Fibroblast of pulmonary artery (primary cell): Measurements from ENCODE around the gene GALNT2.

Source experiments
- DNase-seq: peaks from one replicate; pipeline ENCODE4 v3.0.0-alpha.2; 2010; ENCODE audit warnings: low read depth
- H3K4me3 ChIP-seq: replicated peaks from 2 replicates; pipeline ENCODE4 v1.5.1; 2011; ENCODE audit warnings: low read depth, mild to moderate bottlenecking, control low read depth, low read length, moderate library complexity
- TF ChIP-seq, protein P1 (sequence below): IDR thresholded peaks from 2 replicates; pipeline ENCODE4 v1.5.1; 2011; ENCODE audit warnings: mild to moderate bottlenecking, control low read depth, low read length, inconsistent platforms; ENCODE audit errors: missing control alignments

Gene GALNT2

DNA sequence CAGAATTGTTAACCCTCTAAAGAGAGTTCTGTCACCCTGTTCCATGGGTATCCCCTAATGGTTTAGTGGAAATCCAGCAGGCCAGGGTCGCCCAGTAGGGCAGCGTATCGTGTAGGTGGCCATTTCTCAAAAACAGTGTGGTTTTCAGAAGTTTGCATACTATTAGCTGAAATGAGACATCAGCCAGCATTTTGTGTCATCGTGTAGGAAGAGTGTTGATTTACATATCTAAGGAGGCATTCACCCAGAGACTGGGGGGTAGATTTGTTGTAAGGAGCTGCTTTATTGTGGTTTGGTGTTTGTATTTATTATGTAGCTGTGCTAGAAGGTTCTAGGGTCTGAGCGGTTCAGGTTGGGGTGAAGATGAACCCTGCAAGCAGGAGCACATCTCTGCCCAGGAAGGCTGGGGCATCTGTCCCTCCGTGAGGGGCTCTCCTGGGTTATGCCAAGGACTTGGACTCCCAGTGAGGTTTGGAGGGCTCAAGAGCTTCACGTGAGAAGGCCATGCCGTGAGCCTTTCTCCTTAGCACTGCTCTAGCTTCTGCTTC lies 184.7 kb downstream of the GALNT2 start:
- no peak for DNase-seq
- no peak overlapping the region for H3K4me3 ChIP-seq
- TF ChIP-seq, protein P1, sequence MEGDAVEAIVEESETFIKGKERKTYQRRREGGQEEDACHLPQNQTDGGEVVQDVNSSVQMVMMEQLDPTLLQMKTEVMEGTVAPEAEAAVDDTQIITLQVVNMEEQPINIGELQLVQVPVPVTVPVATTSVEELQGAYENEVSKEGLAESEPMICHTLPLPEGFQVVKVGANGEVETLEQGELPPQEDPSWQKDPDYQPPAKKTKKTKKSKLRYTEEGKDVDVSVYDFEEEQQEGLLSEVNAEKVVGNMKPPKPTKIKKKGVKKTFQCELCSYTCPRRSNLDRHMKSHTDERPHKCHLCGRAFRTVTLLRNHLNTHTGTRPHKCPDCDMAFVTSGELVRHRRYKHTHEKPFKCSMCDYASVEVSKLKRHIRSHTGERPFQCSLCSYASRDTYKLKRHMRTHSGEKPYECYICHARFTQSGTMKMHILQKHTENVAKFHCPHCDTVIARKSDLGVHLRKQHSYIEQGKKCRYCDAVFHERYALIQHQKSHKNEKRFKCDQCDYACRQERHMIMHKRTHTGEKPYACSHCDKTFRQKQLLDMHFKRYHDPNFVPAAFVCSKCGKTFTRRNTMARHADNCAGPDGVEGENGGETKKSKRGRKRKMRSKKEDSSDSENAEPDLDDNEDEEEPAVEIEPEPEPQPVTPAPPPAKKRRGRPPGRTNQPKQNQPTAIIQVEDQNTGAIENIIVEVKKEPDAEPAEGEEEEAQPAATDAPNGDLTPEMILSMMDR = no peak

DNA sequence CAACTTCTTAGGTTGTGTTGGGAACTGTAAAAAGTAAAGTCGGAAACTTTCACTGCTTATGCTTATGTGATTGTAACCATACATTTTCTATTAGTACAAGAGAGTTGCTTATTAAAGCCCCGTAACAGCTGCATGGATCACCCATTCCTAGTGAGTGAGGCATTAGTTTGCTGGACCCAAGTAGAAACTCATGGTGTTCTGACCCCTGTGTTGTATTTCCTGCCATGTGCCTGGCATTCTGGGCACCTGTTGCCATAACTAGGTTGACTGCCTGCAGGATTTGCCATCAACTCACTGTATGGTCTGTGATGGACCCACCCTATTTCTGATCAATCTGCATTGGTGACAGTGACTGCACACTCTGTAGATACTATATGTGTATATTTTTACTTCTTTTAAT lies 186.1 kb downstream of the GALNT2 start:
- DNase-seq = no peak
- no peak overlapping the region for H3K4me3 ChIP-seq
- TF ChIP-seq, protein P1 = no peak

DNA sequence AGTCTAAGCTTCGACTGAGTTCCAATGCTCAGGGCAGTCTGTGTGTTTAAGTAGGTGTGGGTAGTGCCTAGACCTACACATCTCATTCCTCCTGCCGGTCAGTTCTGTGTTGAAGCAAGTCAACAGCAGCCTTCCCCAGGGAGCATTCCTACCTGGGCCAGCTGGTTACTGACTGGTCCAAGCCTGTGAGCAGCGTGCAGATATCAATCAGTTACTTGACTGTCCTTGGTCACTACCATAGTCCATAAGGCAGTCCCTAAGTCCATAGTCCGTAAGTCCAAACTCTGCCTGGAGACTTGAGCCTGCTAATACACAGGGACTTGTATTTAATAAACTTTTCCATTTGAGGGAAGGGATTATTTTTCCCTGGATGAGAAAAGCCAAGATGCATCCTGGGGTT lies 187.2 kb downstream of the GALNT2 start:
- DNase-seq = no peak
- TF ChIP-seq, protein P1 = no peak
- H3K4me3 ChIP-seq = no peak overlapping the region

DNA sequence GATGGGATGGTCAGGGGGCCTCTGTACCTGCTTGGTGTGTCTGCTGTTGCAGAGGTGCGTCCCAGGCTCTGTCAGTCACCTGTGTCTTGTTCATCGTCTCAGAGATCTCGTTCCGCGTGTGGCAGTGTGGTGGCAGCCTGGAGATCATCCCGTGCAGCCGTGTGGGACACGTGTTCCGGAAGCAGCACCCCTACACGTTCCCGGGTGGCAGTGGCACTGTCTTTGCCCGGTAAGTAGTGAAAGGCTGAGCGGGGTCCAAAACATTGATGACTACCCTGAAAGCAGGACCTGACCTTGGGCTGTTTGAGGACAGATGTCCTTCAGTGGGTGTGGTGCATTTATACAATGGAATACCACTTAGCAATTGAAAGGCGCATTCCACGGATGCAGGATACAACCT lies 188.1 kb downstream of the GALNT2 start:
- DNase-seq = no peak

DNA sequence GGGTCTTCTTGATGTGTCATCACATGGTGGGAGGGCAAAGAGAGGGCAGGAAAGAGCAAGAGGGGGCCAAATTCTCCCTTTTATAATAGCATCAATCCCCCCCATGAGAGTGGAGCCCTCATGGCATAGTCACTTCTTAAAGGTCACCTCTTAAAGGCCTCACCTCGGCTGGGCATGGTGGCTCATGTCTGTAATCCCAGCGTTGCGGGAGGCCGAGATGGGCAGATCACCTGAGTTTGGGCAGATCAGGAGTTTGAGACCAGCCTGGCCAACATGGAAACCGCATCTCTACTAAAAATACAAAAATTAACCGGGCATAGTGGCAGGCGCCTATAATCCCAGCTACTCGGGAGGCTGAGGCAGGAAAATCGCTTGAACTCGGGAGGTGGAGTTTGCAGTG lies 189.0 kb downstream of the GALNT2 start:
- H3K4me3 ChIP-seq = no peak overlapping the region
- no peak for DNase-seq
- TF ChIP-seq, protein P1 = no peak

More for the DNA sequence above, 188.1 kb downstream of the GALNT2 start:
- no peak overlapping the region for H3K4me3 ChIP-seq
- TF ChIP-seq, protein P1 = no peak

DNA sequence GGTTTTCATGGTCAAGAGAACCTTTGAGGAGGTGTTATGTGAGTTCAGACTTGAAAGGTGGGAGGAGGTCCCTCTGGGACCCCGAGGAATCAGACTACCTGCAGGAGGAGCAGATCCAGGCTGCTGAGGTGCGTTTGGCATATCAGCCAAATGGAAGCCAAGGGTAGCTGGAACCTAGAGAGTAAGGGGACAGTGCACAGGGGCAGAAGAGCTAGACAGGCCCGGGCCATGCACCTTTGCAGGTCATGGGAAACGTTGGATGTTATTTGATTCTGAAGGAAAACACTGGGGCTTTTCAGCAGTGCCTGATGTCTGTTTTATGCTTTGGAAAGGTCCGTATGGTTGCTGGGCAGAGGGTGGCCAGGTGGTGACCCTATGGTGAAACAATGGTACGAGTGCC lies 189.9 kb downstream of the GALNT2 start:
- no peak overlapping the region for H3K4me3 ChIP-seq
- DNase-seq = no peak
- TF ChIP-seq, protein P1 = no peak

DNA sequence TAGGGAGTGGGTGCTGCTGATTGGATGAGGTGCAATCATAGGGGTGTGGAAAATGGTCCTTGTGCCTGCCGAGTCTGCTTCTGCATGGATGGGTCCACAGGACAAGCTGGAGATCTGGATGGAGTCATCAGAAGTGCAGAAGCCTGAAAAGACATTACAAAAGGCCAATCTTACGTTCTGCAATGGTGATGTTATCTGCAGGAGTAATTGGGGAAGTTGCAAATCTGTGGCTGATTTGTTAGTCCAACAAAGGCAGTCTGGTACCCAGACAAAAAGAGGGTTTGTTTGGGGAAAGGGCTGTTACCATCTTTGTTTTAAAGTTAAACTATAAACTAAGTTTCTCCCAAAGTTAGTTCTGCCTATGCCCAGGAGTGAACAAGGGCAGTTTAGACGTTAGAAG lies 192.6 kb downstream of the GALNT2 start:
- no peak for DNase-seq
- H3K4me3 ChIP-seq = no peak overlapping the region
- TF ChIP-seq, protein P1 = no peak
